Ascending aorta (tissue), 2 donors: ENCODE data around the gene CDCA4. TPM values are rescaled to one million over a fixed set of nuclear protein-coding genes. Genes with fewer than 3 reads are reported as not detected.
"Not testable (repeated sequence)": the region's sequence is repeated elsewhere in the genome, so short reads cannot be mapped to it uniquely, and the experiment has no call there.

Experiments used
- DNase-seq, 2 donors: peaks; one replicate each; pipeline ENCODE4 v3.0.0-alpha.2; 2019; ENCODE audit warnings: low spot score in 2 of 2
- H3K27ac ChIP-seq, 2 donors: fragments of 200-600 bp; sonication (generic); one replicate each; pipeline ENCODE4 v1.5.1; 2016 to 2017; ENCODE audit warnings: mild to moderate bottlenecking in 1 of 2
- H3K27me3 ChIP-seq: fragments of 200-600 bp; sonication (generic); one replicate; pipeline ENCODE4 v1.5.1; 2017
- H3K36me3 ChIP-seq, 2 donors: fragments of 200-600 bp; sonication (generic); one replicate each; pipeline ENCODE4 v1.5.1; 2016
- H3K4me1 ChIP-seq, 2 donors: fragments of 200-600 bp; sonication (generic); one replicate each; pipeline ENCODE4 v1.5.1; 2016 to 2017; ENCODE audit warnings: mild to moderate bottlenecking in 1 of 2
- H3K4me3 ChIP-seq, 2 donors: fragments of 200-600 bp; sonication (generic); one replicate each; pipeline ENCODE4 v1.5.1; 2016 to 2017; ENCODE audit warnings: mild to moderate bottlenecking in 1 of 2
- H3K9me3 ChIP-seq, 2 donors: fragments of 200-600 bp; sonication (generic); one replicate each; pipeline ENCODE4 v1.5.1; 2016
- CTCF ChIP-seq, 3 experiments: fragments of 200-600 bp in 2 of 3; fragments of 450-650 bp in 1 of 3; sonication (generic) in 2 of 3; IDR thresholded peaks; one replicate each; pipeline ENCODE4 v1.5.1; 2016 to 2019; ENCODE audit warnings: antibody characterized with exemption in 3 of 3, mild to moderate bottlenecking in 1 of 3, moderate library complexity in 1 of 3
- intact Hi-C: fragments of 100-400 bp; cut with DNase I; formaldehyde crosslinking; loops from one replicate; pipeline ENCODE4 v1.15.1; 2023
- total RNA-seq: library from RNA; depleted of rRNA; stranded (reverse); fragments of >200 nt; gene quantifications from one replicate; pipeline ENCODE4 v1.1.0, GENCODE V29; 2016

CDCA4 gene
- total RNA-seq, 1 donor from 2014 or later, result 2.3 TPM

GRCh38 chr14:105042813-105043212 lies 21.9 kb upstream of the CDCA4 start:
- no peak for TF ChIP-seq CTCF (IDR thresholded peaks at IDR 0.05)
- H3K4me1 ChIP-seq, result no peaks in the 10 kb centered on the region

GRCh38 chr14:105041841-105042765 lies 21.2 kb upstream of the CDCA4 start:
- no peaks in the 10 kb centered on the region for H3K27me3 ChIP-seq
- H3K4me1 ChIP-seq, result no peaks in the 10 kb centered on the region
- H3K36me3 ChIP-seq, result no peaks in the 10 kb centered on the region
- no peak for TF ChIP-seq CTCF (IDR thresholded peaks at IDR 0.05)
- H3K4me3 ChIP-seq, result no peak overlapping the region
- H3K27ac ChIP-seq, result no peak overlapping the region
- no peaks in the 10 kb centered on the region for H3K9me3 ChIP-seq
- intact Hi-C loops, result no loop called here
- DNase-seq, result no peak

More at GRCh38 chr14:105042813-105043212, 21.9 kb upstream of the CDCA4 start:
- intact Hi-C loops, result no loop called here
- no peak for DNase-seq
- no peak overlapping the region for H3K4me3 ChIP-seq
- no peaks in the 10 kb centered on the region for H3K36me3 ChIP-seq
- H3K27me3 ChIP-seq, result no peaks in the 10 kb centered on the region
- H3K27ac ChIP-seq, result no peak overlapping the region
- no peaks in the 10 kb centered on the region for H3K9me3 ChIP-seq

GRCh38 chr14:105039458-105040205 lies 18.7 kb upstream of the CDCA4 start:
- intact Hi-C loops, result no loop called here
- no peak for TF ChIP-seq CTCF (IDR thresholded peaks at IDR 0.05)
- no peak for DNase-seq
- Histone ChIP-seq H3K4me3 (no peak overlapping the region), H3K36me3 (no peaks in the 10 kb centered on the region), H3K9me3 (no peaks in the 10 kb centered on the region), H3K27ac (no peak overlapping the region), H3K4me1 (no peaks in the 10 kb centered on the region), H3K27me3 (no peaks in the 10 kb centered on the region)

GRCh38 chr14:105035616-105036015 lies 14.7 kb upstream of the CDCA4 start:
- H3K4me1 ChIP-seq, H3K27ac ChIP-seq, H3K4me3 ChIP-seq, DNase-seq, H3K9me3 ChIP-seq, H3K36me3 ChIP-seq, H3K27me3 ChIP-seq, intact Hi-C loops: not testable (repeated sequence)

GRCh38 chr14:105034315-105035039 lies 13.6 kb upstream of the CDCA4 start:
- no peaks in the 10 kb centered on the region for H3K27me3 ChIP-seq
- TF ChIP-seq CTCF (IDR thresholded peaks at IDR 0.05), result no peak
- DNase-seq, result no peak
- no peaks in the 10 kb centered on the region for H3K4me1 ChIP-seq
- H3K9me3 ChIP-seq, result no peaks in the 10 kb centered on the region
- H3K4me3 ChIP-seq, result no peak overlapping the region
- no peaks in the 10 kb centered on the region for H3K36me3 ChIP-seq
- H3K27ac ChIP-seq, result no peak overlapping the region
- intact Hi-C loops, result no loop called here

- H3K27ac ChIP-seq, result peak overlapping the region in 1 of 2 donors; percentile 15
- intact Hi-C loops, result not testable (repeated sequence)
Measured at GRCh38 chr14:105033412-105033900, 12.6 kb upstream of the CDCA4 start.

GRCh38 chr14:105032451-105032901 lies 11.6 kb upstream of the CDCA4 start:
- DNase-seq, H3K4me1 ChIP-seq, H3K27ac ChIP-seq, H3K9me3 ChIP-seq, intact Hi-C loops, H3K27me3 ChIP-seq, H3K36me3 ChIP-seq: not testable (repeated sequence)
- H3K4me3 ChIP-seq, result peak overlapping the region in 1 of 2 donors; percentile 45

More at GRCh38 chr14:105033412-105033900, 12.6 kb upstream of the CDCA4 start:
- peak overlapping the region; percentile 40 to 45 for H3K4me3 ChIP-seq
- not testable (repeated sequence) for H3K9me3 ChIP-seq, DNase-seq, H3K36me3 ChIP-seq, H3K27me3 ChIP-seq, H3K4me1 ChIP-seq
